NCI-H187 (cell line): ENCODE data around the gene TNK1.

Experiments used
- DNase-seq, 2 experiments: peaks; one replicate each; lab custom pipeline; 2025; lab: John Stamatoyannopoulos, UW

Gene TNK1

DNA sequence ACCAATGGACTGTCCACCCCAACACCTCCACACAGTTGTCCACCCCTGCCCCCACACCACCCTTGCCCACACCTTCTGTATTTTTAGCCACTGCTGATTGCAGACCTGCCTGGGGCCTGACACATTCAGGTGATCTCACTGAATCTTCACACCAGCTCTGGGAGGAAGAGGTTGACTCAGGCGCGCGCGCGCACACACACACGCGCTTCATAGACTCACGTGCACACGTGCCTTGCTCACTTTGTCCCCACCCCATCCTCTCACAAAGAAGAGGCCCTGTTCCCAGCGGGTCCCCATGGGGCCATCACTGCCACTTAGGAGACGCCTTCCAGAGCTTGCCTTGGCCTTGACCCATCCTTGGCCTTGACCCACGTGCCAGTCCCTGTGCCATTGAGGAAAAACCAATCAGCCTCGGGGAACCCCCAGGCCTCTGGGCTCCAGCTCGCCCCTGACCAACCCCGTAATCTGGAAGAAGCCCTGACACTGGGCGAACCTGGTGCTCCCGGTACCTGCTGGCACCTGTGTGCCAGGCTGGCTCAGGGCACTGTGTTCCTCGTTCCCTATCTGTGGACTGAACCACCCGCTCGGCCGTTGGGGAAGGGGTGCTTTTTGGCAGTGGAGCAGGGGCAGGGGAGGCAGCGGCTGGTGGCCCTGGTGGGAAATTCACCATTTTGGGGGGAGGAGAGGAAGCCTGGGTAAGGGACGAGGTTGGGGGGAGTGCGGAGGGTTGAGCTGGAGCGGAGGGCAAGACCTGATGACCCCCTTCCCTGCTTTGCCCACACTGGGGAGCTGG is 29.9 kb downstream of the TNK1 start:
- no peak for DNase-seq

DNA sequence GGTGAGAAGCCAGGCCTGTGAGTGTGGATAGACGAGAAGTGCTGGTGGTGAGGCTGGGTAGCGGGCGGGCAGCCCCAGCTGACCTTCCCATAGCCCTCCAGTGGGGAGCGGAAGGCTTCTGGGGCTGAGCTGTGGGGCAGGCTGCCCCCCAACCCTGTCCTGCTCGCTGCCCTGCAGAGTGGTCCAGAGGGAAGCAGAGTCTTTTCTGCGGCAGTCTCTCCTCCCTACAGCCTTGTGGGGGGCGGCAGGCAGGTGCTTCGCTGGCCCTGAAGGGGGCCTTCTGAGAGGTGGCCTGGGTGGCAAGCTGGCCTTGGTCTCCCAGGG is 30.5 kb downstream of the TNK1 start:
- DNase-seq: no peak

DNA sequence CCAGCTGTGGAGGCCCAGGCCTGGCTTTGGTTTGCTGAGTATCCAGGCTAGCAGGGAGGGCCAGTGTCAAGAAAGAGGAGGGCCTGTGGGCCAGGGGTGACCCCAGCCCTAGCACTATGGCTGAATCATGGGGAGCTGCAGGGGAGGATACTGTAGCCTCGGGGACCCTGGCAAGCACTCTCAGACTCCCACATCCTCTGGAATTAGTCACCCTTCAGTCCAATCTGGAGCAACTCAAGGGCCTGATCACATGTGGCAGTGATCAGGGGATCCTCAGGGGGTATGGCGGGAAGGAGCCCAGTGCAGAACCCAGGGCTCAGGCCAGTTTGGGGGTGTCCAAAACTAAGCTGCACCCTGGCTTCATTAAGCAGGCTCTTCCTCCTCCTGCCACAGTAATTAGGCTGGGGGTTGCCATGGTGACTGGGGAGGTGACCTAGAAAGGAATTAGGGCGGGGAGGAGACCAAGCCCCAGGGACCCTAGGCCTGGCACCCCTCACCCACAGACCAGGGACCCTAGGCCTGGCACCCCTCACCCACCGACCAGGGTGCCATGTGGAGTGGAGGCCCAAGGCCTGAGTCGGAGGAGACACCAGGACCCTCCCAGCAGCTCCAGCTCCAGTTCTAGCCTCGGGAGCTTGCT is 32.6 kb downstream of the TNK1 start:
- DNase-seq: no peak

DNA sequence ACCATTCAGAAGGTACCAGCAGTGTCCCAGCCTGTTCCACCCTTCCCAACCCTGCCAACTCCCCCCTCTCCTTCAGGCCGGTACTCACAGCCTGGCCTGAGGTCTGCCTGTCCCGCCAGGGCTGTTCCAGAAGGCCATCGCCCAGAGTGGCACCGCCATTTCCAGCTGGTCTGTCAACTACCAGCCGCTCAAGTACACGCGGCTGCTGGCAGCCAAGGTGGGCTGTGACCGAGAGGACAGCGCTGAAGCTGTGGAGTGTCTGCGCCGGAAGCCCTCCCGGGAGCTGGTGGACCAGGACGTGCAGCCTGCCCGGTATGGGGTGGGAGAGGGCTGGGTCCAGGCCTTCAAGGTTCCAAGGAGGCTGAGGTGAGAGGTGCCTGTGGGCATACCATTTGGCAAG is 33.9 kb downstream of the TNK1 start:
- no peak for DNase-seq

DNA sequence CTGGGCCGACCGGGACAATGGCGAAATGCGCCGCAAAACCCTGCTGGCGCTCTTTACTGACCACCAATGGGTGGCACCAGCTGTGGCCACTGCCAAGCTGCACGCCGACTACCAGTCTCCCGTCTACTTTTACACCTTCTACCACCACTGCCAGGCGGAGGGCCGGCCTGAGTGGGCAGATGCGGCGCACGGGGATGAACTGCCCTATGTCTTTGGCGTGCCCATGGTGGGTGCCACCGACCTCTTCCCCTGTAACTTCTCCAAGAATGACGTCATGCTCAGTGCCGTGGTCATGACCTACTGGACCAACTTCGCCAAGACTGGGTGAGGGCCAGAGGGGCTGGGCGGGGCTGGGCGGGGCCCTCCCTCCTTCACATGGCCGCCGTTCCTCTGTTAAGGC is 34.9 kb downstream of the TNK1 start:
- DNase-seq: no peak

DNA sequence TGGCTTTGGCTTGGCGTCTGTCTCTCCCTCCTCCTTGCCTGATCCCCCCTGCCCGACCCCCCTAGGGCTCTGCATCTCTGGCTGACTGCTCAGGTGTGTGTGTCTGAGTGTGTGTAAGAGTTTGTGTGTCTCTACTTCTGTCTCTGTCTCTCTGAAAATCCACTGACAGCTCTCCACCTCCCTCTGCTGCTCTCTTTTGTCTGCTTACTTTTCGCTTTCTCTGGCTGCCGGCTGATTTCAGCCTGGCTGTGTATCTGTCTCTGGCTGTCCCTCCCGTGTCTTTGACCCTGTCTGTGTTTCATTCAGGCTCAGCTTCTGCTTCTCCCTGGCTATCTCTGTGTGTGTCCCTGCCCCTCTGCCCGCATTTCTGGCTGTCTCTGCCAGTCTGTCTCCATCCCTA is 35.4 kb downstream of the TNK1 start:
- DNase-seq: no peak

DNA sequence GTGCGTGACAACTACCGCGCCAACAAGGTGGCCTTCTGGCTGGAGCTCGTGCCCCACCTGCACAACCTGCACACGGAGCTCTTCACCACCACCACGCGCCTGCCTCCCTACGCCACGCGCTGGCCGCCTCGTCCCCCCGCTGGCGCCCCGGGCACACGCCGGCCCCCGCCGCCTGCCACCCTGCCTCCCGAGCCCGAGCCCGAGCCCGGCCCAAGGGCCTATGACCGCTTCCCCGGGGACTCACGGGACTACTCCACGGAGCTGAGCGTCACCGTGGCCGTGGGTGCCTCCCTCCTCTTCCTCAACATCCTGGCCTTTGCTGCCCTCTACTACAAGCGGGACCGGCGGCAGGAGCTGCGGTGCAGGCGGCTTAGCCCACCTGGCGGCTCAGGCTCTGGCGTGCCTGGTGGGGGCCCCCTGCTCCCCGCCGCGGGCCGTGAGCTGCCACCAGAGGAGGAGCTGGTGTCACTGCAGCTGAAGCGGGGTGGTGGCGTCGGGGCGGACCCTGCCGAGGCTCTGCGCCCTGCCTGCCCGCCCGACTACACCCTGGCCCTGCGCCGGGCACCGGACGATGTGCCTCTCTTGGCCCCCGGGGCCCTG is 36.3 kb downstream of the TNK1 start:
- DNase-seq: no peak

DNA sequence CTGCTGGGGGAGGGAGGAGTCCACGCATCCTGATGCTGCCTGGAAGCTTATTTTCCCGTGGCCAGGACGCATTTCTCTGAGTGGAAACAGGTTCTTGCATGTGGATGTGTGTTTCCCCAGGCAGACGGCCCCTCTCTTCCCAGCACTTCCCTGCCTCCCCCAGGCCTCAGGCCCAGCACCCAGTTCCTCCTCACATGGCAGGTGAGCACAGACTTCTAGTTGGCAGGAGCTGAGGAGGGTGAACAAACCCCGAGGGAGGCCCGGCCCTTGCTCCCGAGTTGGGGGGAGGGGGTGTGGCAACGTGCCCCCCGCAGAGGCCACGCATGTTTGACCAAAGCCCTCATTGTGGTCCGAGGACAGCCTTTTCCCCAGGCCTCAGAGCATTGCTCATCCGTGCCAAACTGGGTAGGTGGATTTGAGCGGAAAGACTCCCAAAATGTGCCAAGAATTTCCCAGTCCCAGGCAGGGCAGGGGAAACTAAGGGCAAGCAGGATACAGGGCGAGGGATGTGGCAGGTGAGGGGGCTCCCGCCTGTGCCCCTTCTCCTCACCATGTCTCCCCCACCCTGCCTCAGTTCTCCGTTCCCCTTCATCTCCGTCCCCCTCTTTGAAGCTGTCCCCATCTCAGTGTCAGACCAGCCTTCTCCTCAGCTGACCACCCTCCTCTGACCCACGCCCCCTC is 37.7 kb downstream of the TNK1 start:
- DNase-seq: no peak

DNA sequence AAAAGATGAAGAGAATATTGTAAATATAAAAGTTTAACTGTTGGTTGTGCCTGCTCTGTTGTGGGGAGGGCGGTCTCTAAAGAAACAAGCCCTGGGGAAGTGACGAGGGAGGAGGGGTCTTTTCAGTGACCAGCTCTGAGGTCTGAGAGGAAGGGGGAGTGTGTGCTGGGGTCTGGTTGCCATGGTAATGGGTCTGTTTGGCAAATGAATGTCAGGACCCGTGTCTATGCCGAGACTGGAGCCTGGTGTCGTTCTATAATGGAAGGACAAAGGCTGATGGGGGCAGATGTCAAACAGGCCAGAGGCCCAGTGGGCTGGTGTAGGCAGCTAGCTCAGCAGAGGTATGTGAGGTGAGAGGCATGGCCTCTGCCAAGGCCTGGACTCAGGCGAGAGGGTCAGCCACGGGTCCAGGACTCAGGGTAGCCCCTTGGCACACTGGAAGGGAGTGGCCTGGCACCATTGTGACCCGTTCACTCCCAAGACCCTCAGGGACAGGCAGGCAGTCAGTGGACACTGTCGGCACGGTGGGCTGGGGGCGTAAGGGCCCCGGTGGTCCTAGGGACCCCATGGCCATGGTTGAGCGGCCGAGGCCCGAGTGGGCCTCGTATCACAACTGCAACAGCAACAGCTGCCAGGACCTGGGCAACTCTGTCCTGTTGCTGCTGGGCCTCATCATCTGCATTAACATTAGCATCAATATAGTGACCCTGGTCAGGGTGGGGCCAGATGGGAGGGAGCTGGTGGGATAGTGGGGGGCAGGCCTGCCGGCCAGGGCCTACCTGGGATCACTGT is 39.1 kb downstream of the TNK1 start, which contains the start of gene SPEM1:
TSS of gene SPEM1 (plus strand) at position 506 of the 792 bp plus-strand sequence. CDS start at position 567, 61 bp downstream.
- DNase-seq: no peak

DNA sequence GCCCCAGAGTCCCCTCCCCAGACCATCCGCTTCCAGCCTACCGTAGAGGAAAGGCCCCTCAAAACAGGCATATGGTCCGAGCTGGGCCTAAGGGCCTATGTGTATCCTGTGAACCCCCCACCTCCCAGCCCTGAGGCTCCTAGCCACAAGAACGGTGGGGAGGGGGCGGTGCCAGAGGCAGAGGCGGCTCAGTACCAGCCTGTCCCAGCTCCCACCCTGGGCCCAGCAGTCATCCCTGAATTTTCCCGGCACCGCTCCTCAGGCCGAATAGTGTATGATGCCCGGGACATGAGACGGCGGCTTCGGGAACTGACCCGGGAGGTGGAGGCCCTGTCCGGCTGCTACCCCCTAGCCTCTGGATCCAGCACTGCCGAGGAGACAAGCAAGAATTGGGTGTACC is 40.3 kb downstream of the TNK1 start:
- DNase-seq: no peak

DNA sequence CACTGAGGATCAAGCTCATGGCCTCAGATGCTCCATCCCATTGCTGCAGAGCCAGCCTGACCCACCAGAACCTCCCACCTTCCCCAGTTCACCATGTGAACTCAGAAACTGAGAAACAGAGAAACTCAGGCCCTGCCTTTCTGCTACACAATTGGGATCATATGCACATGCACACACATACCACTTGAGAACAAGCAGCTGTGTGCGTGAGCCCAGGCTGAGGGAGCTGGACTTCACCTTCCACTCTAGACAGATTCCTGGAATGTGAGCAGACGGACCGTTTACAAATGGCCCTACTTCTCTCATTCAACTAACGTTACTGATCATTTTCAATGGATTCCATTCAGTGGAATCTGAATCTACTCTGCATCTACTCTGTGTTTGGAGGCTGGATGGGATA is 42.8 kb downstream of the TNK1 start:
- DNase-seq: no peak

DNA sequence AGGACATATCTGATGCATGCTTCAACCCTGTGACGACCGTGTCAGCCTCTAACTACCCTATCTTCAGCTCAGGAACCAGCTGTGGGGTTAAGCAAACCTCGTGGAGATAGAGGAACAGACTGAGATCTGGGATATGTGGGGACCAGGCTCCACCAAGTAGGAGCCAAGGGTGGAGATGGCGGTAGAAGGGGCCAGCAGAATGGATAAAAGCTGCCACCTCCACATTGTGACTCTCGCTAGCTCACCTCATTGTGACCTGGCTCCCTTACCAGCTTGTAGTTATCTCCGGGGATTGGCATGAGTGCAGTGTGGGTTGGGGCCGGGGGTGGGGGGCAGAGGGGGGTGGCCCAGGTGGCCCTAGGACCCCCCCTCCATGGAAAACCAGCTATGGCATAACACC is 44.4 kb downstream of the TNK1 start, which contains the start of gene SPEM2:
TSS of gene SPEM2 (plus strand) at position 301 of the 400 bp plus-strand sequence. CDS start at position 374, 73 bp downstream.
- DNase-seq: no peak

DNA sequence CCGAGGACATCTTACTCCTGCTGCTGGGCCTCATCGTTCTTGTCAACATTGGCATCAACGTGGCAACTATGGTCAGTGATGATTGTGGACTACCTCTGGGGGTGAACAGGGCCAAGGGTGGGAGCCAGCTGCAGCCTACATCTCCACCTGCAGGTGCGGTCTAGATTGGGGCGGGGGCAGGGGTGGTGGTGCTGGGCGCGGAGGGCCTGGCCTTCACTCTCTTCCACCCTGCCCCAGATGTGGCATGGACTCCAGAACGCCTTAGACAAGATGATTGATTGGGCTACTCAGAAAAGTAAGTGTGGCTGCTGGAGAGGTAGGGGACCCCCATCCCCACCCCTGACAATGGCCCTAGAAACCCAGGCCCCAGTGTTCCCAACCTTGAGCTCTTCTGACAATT is 44.9 kb downstream of the TNK1 start:
- DNase-seq: no peak

DNA sequence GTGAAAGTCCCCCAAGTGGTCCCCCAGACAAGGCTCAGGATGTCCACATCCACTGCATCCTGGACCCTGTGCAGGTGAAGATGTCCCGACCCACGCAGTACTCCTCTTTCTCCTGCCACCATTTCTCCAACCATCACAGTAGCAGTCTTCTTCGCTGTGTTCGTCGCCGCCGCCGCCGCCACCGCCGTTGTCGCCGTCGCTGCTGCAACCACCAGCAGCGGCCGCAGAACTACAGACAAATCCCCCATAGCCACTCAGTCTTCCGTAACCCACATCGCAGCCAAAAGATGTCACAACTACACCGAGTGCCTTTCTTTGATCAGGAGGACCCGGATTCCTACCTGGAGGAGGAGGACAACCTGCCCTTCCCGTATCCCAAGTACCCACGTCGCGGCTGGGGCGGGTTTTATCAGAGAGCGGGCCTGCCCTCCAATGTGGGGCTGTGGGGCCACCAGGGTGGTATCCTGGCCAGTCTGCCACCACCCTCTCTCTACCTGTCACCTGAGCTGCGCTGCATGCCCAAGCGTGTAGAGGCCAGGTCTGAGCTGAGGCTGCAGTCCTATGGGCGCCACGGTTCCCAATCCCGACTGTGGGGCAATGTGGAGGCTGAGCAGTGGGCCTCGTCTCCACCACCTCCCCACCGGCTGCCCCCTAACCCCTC is 45.4 kb downstream of the TNK1 start:
- no peak for DNase-seq

DNA sequence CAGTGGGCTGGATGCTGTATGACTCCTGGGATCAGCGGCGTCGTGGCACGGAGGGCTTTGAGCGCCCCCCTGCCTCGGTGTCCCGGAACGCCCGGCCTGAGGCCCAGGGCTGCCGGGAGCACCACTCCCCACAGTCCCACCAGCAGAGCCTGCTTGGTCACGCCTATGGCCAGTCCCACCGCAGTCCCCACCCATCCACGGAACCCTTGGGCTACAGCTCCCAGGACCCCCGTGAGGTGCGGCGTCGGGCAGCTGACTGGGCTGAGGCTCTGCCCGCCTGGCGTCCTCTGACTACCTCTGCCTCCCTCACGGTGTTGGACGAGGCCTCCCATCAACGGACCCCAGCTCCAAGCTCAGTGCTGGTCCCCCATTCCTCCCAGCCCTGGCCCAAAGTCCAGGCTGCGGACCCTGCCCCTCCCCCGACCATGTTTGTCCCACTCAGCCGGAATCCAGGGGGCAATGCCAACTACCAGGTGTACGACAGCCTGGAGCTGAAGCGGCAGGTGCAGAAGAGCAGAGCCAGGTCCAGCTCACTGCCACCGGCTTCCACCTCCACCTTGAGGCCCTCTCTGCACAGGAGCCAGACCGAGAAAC is 46.1 kb downstream of the TNK1 start:
- DNase-seq: no peak

DNA sequence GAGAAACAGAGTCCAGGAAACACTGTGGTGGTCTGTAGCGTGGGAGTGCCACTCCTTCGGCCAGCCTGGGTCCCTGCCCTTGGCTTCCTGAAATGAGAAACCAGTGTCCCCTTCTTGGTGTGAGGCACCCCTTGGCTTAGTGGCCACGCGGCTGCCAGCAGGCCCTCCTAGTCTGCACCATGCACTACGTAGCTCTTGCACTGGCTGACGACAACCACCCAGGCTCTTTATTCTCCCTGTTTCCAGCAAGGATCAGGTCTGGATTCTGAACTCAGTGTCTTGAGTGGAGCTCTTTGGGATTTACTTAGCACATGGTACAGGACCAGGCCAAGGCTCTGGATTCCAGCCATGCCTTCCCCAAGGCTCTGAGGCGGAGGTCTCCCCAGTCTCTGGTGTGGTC is 46.7 kb downstream of the TNK1 start:
- DNase-seq: no peak

DNA sequence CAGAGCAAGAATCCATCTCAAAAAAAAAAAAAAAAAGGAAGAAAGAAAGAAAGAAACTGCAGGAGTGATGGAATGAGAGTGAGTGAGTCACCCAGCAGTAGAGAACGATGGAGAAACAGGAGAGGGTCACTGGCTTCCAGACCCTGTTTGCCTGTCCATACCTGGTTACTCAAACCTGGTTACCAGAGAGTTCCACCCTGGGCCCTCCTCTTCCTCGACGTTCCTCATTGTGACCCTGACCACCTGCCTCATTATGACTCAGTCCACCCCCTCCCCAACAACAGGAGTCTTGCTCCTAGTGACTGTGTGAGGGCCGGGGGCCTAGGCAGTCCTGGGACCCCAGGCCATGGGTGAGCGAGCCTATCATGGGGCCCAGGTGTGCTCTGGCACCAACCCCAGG is 47.7 kb downstream of the TNK1 start, which contains the start of gene SPEM3:
TSS of gene SPEM3 (plus strand) at position 301 of the 400 bp plus-strand sequence. CDS start at position 347, 46 bp downstream.
- no peak for DNase-seq

DNA sequence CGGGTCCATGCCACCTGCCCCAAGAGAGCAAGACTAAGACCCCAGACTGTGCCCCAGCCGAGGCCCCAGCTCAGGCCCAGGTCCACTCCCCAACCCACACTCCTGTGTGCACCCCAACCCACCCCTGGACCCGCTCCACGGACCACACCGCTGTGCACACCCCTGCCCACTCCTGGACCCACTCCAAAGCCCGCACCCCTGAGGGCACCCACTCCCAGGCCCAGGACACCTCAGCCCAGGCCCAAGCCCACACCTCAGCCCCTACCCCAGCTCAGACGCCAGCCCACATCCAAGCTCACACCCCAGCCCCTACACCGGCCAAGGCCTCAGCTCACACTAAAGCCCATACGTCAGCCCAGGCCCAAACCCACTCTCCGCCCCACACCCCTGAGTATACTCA is 48.8 kb downstream of the TNK1 start:
- no peak for DNase-seq

DNA sequence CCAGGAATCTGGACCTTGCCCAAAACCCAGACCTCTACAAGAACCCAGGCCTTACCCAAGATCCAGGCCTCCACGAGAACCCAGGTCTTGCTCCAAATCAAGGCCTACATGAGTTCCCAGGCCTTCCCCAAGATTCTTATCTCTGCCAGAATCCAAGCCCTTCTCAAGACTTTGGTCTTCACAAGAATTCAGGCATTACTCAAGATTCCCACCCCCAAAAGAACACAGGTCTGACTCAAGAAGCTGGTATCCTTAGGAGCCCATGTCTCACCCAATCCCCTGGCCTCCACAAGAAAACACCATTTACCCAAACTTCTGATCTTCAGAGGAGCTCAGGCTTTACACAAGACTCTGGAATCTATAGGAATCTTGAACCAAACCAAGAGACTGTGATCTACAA is 50.3 kb downstream of the TNK1 start:
- no peak for DNase-seq

DNA sequence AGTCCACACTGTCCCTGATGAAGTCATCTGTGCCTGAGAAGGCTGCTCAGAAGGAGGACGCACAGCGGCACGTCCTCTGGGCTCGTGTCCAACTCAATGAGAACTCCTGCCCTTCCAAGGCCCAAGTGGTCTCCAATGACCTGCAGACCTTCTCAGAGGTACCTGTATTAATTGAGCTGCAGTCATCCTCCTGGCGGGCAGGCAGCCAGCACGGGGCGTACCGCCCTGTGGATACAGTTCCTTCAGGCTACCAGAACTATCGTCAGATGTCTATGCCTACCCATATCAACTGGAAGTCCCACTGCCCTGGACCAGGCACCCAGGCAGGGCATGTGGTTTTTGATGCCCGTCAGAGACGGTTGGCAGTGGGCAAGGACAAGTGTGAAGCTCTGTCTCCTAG is 51.4 kb downstream of the TNK1 start:
- no peak for DNase-seq
